HTR-8/SVneo (cell line): ENCODE measurements around the gene CERK.

Source experiments
- DNase-seq: peaks from one replicate; pipeline ENCODE4 v3.0.0; 2011; ENCODE audit warnings: low spot score, mixed read lengths; ENCODE audit not compliant: insufficient read length
- FAIRE-seq: peaks from 2 replicates; lab custom pipeline; 2011; peaks lifted over from hg19 to GRCh38; lab: Jason Lieb, UNC

The CERK gene

DNA sequence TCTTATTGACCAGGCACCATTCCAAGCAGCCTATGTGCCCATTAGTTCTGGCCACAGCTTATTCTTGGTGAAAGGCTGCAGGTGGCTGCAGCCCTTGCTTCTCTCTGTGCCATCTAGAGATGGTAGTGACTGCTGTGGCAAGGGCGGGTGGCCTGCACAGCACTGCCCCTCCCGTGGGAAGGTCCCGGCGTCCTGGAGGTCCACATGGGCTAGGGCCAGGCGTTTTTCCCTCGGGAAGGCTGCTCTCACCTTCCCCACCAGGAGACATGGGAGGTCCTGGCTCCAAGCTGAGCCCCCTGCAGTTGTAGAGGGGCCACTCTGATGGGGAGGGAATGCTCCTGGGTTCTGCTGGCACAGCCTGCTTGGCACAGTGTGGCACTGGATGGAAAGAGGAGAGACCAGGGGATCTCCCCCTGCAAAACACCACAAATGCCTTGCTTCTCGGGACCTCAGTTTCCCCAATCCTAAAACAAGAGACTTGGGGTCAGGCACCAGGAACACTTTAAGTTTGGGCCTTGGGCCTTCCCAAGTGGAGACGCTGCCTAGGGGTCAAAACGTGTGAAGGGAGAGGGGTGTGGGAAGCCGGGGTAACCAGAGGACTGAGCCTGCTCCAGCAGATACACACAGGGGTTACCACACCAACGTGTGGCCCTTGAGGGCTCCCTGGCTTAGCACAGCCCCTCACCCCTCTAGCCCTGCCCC is 14.4 kb upstream of the CERK start:
- no peak for FAIRE-seq
- DNase-seq: no peak

DNA sequence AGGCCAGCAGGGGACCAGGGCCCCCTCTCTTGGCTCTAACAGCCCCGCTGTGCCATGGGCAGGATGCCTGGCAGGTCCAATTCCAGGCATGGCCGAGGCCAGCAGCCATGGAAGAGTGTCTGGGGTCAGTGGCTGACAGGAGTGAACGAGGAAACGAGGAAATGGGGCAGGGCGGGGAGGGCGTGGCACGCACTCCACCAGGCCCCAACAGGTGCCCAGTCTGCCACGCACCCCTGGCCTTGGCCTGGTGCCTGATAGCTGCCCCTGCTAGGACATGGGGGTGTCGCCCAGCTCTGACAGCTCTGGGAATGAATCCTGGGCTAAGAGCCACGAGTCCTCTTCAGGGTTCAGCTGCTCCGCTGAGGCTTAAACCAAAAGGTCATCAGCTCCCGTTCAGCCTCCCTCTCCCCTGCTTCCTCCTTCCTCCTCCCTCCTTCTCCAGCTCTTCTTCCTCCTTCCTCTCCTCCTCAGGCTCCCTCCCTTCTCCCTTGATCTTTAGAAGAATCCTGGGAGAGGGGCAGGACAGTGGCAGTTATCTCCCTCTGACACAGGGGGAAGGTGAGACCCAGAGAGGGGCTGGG is 12.9 kb upstream of the CERK start:
- FAIRE-seq (no peak), DNase-seq (no peak)

DNA sequence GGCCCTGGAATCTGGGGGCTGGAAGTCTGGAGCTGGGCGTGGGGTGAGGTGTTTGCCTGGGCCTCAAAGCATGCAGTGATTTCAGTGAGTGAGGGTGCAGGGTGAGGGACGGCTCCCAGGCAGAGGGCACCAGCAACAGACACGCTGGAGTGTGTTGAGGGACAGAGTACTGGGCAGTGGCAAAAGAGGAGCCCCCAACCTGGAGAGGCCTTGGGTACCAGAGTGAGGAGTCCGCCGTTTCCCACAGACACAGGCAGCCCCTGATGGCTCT is 12.4 kb upstream of the CERK start:
- DNase-seq (no peak), FAIRE-seq (no peak)

DNA sequence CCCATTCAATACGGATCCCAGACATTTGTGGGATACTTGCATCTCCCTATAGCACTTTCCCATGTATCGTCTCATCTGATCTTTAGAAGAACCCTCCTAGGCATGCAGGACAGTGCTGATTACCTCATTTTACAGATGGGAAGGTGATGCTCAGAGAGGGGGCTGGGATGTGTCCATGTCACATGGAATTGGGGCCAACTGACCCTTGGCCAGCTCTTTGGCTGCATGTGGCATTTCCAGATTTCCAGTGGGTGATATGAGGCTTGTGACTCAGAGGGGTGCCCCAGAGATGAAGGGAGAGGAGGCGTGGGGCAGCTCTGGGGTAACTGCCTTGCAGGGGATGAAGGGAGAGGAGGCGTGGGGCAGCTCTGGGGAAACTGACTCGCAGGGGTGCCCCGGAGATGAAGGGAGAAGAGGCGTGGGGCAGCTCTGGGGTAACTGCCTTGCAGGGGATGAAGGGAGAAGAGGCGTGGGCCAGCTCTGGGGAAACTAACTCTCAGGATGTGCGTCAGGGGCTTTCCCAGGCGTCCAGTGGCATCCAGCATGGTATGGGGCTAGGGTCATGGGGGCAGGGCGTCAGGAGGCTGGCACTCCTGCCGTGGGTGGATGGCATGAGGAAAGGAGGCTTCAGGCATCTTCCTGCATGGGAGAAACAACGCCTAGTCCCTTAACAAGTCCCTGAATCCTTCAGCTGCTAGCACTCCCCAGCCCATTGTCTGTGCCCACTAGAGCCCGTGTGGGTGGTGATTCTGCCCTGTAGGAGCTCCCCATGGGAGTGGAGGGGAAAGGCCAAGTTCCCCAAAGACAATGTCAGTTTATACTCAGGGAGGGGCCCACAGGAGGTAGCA is 11.9 kb upstream of the CERK start:
- no peak for DNase-seq
- FAIRE-seq: no peak

DNA sequence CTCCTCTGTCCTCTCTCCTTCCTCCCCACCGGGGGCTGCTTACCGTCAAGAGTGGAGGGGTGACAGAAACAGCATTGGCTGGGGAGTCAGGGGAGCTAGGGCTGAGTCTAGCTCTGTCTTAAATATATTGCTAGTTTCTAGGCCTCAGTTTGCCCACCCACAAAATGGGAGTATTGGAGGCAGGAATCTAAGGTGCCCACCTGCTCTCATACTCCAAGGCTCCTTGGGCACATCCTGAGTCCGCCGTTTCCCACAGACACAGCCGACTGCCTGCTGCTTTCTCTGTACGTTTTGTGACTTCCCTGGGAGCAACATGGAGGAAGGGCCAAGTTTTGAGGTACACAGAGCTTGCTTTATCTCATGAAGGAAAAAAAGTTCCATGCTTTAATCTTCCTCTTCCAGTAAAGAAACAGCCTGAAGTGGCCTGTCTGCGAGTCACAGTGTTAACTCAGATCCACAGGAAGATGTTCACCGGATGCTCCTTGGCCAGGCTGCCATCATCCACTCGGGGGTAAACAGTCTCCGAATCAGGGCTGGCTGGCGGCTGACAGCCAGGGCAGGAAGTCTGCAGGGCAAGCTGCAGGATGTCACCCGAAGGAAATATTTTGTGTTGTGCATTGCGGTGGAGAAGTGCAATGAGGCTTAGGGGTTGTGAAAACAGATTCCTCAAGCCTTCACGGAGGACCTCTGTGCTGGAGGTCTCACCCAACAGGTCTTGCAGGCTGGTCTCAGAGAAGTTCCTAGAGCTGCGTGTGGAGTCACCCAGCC is 11.0 kb upstream of the CERK start:
- no peak for FAIRE-seq
- DNase-seq: no peak

DNA sequence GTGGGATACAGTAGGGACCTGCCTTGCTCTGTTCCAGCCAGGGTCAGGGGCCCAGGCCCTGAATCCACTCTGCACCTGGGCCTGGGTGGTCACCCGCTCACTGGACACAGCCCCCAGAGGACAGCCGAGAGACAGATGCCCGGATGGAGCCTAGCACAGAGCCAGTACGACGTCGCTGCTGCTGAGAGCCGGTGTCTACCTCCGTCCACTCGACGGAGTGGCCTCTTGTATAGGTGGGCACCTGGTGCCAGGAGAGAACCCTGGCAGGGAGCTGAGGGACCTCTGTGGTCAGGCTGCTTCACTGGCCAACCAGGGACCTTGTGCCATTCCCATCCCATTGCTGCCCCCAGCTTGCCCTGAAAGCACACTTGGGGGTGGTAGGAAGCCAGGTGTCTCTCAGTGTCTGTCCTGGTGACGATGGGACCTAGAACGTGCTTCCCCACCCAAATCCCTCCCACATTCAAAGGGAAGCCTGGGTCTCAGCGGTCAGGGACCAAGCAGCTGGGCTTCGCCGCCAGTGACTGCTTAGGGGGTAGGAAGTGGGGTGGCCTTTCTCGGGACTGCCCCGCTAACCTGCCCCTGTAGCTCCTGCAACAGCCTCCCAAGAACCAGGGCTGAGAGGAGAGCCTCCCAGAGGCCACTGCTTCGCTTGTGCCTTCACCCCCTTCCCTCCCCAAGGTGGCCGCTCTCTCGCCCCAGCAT is 10.3 kb upstream of the CERK start:
- DNase-seq: no peak
- no peak for FAIRE-seq

DNA sequence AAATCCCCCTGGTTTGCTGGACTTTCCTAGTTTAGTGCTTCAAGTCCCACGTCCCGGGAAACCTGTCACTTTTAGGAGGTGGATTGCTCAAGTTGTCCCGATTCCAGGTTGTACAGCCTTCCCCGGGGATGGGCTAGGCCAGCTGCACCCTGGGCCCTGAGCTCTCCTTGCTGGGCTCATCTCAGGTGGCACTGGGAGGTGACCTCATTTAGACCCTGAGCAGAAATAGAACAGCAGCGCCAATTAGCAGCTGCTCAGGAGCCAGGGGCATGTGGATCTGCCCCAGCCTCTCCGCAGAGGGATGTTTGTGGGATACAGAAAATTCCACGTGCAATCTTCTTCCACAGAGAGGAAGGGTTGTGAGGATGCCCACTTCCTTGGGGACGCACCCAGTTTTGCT is 9.6 kb upstream of the CERK start:
- no peak for FAIRE-seq
- DNase-seq: no peak

DNA sequence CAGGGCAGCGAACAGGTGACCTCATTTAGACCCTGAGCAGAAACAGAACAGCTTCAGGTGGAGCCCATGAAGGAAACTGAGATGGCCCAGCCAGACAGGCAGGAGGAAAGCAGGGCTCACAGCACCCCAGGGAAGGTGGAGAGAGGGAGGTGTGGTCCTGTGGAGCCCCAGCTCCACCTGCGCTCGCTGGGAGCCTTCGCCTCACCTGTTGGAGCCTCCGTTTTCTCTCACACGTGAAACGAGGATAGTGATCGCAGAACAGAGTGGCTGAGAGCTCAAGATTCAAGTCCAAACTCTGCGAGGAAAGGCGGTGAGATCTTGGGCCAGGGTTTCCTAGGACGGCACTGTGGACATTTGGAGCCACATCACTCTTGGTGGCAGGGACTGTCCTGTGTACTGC is 8.6 kb upstream of the CERK start:
- DNase-seq: no peak
- no peak for FAIRE-seq

DNA sequence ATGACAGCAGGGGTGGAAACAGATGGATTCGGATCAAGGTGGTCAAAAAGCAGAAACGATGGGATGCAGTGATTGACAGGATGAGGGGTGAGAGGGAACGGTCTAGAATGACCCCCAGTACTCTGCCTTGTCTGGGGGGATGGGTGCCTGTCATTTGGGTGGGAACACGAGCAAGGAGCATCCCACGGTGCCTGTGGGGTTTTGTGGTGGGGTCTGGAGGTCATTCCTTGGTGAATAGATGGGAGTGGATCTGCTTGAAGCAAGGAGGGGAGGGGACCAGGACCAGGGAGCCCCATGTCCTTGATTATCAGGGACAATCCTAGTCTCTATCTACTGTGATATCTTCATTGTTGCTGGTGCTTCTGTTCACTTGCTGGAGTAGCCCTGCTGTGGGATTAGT is 8.1 kb upstream of the CERK start:
- FAIRE-seq: no peak
- no peak for DNase-seq

DNA sequence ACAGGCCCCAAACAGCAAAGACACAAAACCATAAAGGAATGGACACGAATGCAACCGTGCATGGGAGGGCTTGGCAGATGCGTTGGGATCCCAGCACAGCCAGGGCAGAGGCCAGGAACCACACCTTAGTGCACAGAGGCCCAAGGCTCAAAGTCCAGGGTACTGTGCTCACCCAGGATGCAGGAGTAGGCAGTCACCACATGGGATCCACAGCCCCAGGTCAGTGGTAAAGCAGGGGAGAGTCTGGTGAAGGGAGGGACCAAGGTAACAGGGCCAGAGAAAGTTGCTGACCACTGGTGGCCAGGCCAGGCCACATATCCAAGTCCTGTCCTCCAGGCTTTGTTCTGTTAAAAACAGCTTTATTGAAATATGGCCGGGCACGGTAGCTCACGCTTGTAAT is 6.5 kb upstream of the CERK start:
- DNase-seq: no peak
- no peak for FAIRE-seq

DNA sequence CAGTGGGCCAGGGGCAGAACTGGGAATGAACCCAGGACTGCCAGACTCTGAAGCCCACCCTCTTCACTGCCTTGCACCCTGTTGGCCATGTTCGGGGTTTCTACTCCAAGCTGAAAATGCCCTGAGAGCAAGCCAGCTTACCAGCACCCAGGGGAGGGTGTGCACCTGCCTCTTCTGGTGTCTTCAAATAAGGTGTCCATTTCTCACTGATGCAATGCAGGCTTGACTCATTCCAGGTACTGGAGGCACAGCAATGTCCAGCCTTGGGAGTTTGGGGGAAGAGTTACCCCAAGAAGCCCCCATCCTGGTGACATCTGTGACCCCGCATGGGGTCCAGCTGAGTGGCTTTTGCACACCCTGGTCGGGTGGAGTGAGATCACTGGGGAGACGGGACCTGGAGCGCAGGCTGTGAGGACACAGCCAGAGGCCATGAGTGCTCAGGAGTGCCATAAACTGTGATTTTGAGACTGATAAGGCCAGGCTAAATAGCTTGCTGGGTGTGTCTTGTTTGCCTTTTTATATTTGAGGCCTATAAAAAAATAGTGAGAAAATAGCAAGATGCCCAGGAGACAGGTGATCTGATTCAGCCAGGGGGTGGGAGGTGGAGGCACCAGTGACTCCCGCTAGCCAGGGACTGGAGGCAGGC is 4.6 kb upstream of the CERK start:
- FAIRE-seq (no peak), DNase-seq (no peak)

DNA sequence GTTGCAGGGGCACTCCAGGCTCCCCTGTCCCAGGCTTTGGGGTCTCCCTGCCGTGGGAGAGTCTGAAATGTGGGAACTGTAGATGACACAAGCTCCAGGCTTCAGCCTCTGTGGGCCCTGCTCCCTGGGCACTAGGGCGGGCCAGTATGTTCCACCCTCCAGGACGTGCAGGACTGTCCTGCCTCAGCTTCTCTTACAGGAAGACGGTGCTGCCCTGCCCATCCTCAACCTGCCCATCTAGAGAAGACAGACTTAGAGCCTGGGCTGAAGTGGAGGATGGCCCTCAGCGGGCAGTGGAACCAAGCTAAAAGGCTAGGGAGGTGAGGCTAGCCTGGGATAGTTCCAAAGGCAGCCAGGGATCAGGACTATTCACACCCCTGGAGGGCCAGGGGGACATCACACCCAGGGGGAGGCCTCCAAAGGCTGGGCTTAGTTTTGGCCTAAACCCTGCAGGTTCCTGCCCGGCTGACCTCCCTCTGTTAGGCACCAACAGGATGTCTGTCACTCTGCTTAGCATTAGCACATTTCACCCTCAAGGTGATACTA is 4.0 kb upstream of the CERK start:
- FAIRE-seq: no peak

DNA sequence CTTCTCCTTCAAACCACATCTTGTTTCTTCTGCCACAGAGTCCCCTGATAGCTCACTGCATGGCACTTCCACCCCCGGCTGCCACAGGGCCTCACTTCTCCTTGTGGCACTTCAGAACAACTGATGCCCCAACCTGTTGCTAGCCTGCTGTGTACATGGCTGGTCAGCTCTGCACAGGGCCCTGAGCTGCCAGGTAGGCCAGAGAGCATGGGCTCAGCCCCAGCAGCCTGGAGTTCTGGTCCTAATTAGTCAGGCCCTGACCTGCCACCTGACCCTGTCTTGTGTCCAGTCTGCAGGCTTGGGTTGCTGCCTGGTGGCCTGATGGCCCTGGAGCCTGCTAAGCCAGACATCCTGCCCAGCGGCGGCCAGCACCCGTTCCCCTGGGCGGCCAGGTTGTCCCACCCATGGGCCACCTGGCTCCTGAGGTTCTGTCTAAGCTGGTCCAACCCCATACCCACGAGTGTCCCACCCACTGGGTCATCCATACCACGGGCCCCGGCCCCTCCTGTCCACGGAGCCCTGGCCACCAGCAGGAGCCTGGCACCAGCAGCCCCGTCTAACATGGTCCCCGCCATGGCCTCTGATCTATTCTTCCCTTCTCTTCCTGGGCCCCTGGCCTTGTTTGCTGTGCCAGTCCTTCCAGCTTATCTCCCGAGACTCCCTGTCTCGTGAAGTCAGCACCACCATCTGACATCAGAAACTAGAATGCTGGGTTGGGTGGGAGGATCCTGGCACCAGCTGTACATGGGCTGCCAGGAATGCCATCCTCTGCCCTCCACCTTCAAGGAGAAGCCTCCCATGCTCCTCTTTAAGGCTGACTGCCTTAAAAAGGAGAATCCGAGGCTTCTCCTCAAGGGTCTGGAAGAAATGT is 3.1 kb upstream of the CERK start:
- no peak for FAIRE-seq
- DNase-seq: no peak

More for the DNA sequence above, 4.0 kb upstream of the CERK start:
- DNase-seq: no peak

DNA sequence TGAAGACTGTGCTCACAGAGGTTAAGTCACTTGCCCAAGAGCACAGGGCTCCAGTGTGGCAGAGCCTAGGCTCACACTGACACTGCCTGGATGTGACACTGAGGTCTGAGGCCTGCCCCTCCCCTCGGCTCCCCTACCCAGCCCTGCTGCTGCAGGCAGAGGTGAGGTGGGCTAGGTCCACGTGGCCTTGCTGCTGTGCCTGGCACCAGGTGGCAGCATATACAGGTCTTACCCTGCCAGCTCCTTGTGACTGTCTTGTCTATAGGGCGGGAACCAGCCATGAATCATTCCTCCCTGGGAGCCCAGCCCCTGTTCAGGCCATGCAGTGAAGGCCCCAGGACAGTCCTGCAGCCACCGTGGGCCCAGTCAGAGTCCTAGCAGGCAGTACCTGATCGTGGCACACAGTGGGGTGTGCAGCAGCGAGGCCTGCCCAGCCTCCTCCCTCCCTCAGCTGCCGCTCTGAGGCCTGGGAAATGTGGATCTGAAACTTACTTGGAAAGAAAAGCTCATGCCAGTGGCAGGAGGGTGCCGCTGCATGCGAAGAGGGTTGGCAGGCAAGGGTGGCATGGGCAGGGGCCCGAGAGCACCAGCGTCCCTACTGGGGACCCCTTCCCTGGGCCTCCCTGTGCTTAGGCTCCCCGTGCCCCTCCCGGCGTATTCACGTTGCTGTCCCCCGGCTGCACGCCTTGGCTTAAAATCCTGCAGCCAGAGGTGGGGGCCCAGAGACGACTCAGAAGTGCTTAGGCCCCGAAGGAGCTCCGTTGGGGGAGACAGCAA is 1.2 kb upstream of the CERK start:
- FAIRE-seq: no peak

DNA sequence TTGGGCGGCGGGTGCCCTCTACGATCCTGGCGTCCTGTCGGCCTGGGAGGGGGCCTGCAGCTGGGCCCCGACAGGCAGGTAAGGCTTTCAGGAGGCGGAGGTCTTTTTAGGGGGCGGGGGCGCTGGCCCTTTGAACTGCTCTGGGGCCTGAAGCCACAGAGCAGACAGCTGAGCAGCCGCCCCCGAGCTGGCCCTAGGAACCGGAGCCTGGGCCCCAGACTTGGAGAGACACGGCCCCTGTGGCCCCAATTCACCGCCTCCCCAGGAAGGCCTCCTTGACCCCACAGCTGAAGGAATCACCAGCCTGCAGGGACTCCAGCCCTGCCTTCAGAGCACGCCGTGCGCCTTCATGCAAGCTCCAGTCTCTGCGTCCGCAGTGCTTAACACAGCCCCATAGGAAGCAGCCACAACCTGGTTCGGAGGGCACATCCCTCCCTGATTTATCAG is 618 bp upstream of the CERK start:
- FAIRE-seq (no peak), DNase-seq (no peak)

More for the DNA sequence above, 1.2 kb upstream of the CERK start:
- peak; percentile 71 for DNase-seq

DNA sequence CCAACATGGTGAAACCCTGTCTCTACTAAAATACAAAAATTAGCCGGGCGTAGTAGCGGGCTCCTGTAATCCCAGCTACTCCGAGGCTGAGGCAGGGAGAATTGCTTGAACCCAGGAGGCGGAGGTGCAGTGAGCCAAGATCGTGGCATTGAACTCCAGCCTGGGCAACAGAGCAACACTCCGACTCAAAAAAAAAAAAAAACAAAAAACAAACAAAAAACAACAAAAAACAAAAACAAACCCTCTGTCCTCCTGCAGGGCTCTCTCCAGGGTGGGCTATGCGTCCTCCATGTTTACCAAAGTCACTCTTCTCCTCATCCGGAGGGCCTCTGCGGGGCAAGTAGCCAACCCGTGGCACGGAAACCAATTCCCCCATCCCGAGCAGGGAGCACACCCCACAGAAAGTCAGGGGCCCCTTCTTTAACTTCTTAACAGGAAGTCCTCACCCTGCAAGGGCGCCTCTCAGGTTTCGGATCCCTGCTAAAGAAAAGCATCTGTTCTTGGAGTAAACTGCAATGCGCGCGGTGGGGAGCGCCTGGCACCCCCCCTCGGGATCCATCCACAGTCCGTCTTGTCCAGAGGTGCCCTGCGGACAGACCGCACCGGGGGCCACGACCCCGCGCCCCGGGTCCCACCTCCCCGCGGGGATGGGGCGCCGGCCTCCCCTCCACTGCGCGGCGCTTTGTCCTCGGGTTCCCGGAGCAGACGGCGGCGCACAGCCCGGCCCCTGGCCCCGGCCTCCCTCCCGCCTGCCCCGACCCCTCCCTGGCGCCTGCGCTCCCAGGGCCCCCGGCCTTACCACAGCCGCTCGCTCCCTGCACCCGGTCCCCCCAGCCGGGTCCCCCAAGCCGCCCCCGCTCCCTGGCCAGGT is 712 bp downstream of the CERK start:
- FAIRE-seq: no peak
- DNase-seq: peak; percentile 31

DNA sequence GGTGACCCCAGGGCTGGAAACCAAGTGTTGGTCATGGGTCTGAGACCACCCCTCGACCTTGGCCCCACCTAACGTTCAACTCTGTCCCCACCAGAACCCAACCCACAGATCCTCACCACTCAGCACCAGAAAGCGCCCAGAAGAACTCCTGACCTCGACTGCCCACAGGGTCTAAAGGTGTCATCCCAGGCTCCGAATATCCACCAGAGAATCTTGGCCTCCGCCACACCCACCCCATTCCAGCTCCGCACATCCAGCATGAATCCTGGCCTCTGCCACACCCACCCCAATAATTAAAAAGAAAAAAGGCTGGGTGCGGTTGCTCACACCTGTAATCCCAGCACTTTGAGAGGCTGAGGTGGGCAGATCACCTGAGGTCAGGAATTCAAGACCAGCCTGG is 1.3 kb downstream of the CERK start:
- FAIRE-seq (no peak), DNase-seq (no peak)
